Suprapubic skin (tissue), 3 donors: ENCODE results near the gene TRMU.

Experiments
- EP300 ChIP-seq: sonication (generic); formaldehyde crosslinking; IDR thresholded peaks from one replicate; pipeline ENCODE4 v1.6.1; 2017; ENCODE audit warnings: antibody characterized with exemption
- POLR2A ChIP-seq, 2 donors: fragments of 450-650 bp; IDR thresholded peaks; one replicate each; pipeline ENCODE4 v1.6.1; 2017; ENCODE audit warnings: antibody characterized with exemption in 2 of 2, mild to moderate bottlenecking in 2 of 2, moderate library complexity in 2 of 2
- TF ChIP-seq, protein P1 (sequence below), 2 donors: fragments of 200-600 bp in 1 of 2; fragments of 450-650 bp in 1 of 2; sonication (generic) in 1 of 2; IDR thresholded peaks; one replicate each; pipeline ENCODE4 v1.5.1; 2016 to 2019; ENCODE audit warnings: antibody characterized with exemption in 2 of 2, mild to moderate bottlenecking in 1 of 2, moderate library complexity in 1 of 2

DNA sequence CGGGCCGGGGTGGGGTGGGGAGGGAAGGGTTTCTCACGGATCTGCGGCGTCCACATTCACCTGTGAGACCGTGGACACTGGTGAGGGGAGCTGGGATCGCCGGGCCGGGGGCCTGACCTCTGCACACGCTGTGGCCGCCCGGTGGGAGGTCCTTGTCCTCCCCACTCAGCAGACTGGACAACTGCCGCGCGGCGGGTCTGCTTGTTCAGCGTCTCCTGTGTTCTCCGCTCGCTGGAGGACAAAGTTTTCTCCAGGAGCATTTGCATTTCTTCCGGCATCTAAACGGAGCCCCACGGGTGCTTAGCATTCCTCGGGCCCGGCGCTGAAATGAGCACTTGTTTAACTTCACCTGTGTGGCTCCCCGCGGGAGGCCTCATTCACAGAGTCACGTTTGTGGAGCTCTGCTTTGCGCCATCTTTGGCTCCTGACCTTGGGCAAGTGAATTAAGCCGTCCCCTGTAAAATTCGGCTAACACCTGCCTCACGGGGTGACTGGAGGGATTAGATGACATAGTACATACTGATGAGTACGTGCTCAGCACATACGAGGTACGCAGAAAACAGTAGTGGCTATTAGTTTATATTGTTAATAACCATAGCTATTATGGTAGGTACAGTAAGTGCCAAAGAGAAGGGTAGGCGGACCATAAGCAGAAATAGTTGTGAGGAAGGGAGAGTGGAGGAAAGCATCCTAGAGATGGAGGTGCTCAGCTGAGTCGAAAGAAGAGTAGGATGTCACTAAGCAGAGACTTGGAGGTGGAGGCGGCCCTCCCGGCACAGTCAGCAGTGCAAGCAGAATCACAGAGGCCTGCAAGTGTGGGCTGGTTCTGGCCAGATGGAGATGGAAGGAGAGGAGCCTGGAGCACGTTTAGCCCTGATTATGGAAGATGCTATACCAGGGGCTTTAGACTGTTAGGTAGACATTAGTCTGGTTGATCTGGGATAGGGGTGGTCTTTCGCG, 885 bp downstream of the TRMU start:
- TF ChIP-seq POLR2A (IDR thresholded peaks at IDR 0.05) (no peak), EP300 (no peak)
- TF ChIP-seq, protein P1, sequence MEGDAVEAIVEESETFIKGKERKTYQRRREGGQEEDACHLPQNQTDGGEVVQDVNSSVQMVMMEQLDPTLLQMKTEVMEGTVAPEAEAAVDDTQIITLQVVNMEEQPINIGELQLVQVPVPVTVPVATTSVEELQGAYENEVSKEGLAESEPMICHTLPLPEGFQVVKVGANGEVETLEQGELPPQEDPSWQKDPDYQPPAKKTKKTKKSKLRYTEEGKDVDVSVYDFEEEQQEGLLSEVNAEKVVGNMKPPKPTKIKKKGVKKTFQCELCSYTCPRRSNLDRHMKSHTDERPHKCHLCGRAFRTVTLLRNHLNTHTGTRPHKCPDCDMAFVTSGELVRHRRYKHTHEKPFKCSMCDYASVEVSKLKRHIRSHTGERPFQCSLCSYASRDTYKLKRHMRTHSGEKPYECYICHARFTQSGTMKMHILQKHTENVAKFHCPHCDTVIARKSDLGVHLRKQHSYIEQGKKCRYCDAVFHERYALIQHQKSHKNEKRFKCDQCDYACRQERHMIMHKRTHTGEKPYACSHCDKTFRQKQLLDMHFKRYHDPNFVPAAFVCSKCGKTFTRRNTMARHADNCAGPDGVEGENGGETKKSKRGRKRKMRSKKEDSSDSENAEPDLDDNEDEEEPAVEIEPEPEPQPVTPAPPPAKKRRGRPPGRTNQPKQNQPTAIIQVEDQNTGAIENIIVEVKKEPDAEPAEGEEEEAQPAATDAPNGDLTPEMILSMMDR (IDR thresholded peaks at IDR 0.05), result no peak
